GM21723 (cell line): ENCODE data around the gene RFPL3.
"Not testable (repeated sequence)": the region's sequence is repeated elsewhere in the genome, so short reads cannot be mapped to it uniquely, and the experiment has no call there.

Experiments used
- ATAC-seq: cut with Tn5 transposase; IDR thresholded peaks from one replicate; pipeline ENCODE4 v1.9.1; 2021; ENCODE audit warnings: mild to moderate bottlenecking, moderate library complexity; ENCODE audit not compliant: unreplicated experiment

The RFPL3 gene

GRCh38 chr22:32357567-32357966 is at the start of gene RFPL3:
TSS of gene RFPL3 (plus strand) at chr22:32357867. CDS start at chr22:32358072, 205 bp downstream.
- ATAC-seq, result not testable (repeated sequence)

GRCh38 chr22:32308191-32308590 is 49.5 kb upstream of the RFPL3 start:
- no peak for ATAC-seq

- ATAC-seq, result no peak
These were observed 48.7 kb upstream of the RFPL3 start for GRCh38 chr22:32308934-32309333.

GRCh38 chr22:32309585-32310251 is 47.9 kb upstream of the RFPL3 start:
- no peak for ATAC-seq

GRCh38 chr22:32310777-32311176 is 46.9 kb upstream of the RFPL3 start:
- ATAC-seq, result no peak

GRCh38 chr22:32311551-32312071 is 46.1 kb upstream of the RFPL3 start:
- ATAC-seq, result no peak

GRCh38 chr22:32312748-32313147 is 44.9 kb upstream of the RFPL3 start:
- no peak for ATAC-seq

GRCh38 chr22:32313532-32313931 is 44.1 kb upstream of the RFPL3 start:
- no peak for ATAC-seq

- no peak for ATAC-seq
These were observed 40.1 kb upstream of the RFPL3 start for GRCh38 chr22:32317524-32317923.

- no peak for ATAC-seq
These were observed 39.3 kb upstream of the RFPL3 start for GRCh38 chr22:32318361-32318760.

- no peak for ATAC-seq
These were observed 37.7 kb upstream of the RFPL3 start for GRCh38 chr22:32319861-32320406.

GRCh38 chr22:32322986-32323385 is 34.7 kb upstream of the RFPL3 start:
- ATAC-seq, result no peak

GRCh38 chr22:32323513-32324164 is 34.0 kb upstream of the RFPL3 start:
- no peak for ATAC-seq

- ATAC-seq, result no peak
These were observed 32.9 kb upstream of the RFPL3 start for GRCh38 chr22:32324505-32325415.

GRCh38 chr22:32325416-32325801 is 32.3 kb upstream of the RFPL3 start:
- no peak for ATAC-seq

- ATAC-seq, result no peak
These were observed 31.8 kb upstream of the RFPL3 start for GRCh38 chr22:32325811-32326237.

- no peak for ATAC-seq
These were observed 31.0 kb upstream of the RFPL3 start for GRCh38 chr22:32326647-32327046.

GRCh38 chr22:32327066-32327465 is 30.6 kb upstream of the RFPL3 start:
- ATAC-seq, result no peak

- ATAC-seq, result no peak
These were observed 30.0 kb upstream of the RFPL3 start for GRCh38 chr22:32327596-32328171.

- ATAC-seq, result no peak
These were observed 29.1 kb upstream of the RFPL3 start for GRCh38 chr22:32328306-32329201.
